ENCODE data around the gene DTNA. TPM values are rescaled to one million over a fixed set of nuclear protein-coding genes. Genes with fewer than 3 reads are reported as not detected.
A peak's percentile ranks its signal among the peaks of the same experiment; 100 is the strongest.
"Not testable (repeated sequence)": the region's sequence is repeated elsewhere in the genome, so short reads cannot be mapped to it uniquely, and the experiment has no call there.

Gene DTNA
- total and polyA plus RNA-seq, 2 donors (not counting 1 experiment from before 2014, with no cell fraction given) = 38.8 to 49.8 TPM

DNA sequence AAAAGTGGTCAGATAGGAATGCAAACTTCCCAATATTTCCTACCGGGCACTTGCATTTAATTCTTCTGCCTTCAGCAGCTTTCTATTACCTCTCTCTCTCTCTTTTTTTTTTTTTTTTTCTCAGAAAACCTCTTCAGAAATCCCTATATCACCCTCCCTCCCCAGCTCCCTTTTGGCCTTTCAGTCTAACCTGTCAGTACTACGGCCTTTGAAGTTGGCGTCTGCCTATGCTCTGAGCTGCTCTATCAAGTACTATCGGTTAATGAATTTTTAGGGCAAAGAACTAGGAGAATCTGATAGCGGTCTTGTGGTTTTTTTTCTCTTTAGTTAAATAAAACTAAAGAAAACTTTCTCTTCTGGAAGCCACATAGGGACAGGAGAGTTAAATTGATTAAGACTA lies 208.8 kb downstream of the DTNA start:
- H3K36me3 ChIP-seq (ENCODE audit: control insufficient read depth, insufficient read depth, low read length) = no peaks in the 10 kb centered on the region
- TF ChIP-seq, protein P1, sequence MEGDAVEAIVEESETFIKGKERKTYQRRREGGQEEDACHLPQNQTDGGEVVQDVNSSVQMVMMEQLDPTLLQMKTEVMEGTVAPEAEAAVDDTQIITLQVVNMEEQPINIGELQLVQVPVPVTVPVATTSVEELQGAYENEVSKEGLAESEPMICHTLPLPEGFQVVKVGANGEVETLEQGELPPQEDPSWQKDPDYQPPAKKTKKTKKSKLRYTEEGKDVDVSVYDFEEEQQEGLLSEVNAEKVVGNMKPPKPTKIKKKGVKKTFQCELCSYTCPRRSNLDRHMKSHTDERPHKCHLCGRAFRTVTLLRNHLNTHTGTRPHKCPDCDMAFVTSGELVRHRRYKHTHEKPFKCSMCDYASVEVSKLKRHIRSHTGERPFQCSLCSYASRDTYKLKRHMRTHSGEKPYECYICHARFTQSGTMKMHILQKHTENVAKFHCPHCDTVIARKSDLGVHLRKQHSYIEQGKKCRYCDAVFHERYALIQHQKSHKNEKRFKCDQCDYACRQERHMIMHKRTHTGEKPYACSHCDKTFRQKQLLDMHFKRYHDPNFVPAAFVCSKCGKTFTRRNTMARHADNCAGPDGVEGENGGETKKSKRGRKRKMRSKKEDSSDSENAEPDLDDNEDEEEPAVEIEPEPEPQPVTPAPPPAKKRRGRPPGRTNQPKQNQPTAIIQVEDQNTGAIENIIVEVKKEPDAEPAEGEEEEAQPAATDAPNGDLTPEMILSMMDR (conservative IDR thresholded peaks at IDR 0.05 in 1 of 2, IDR thresholded peaks at IDR 0.05 in 1 of 2; ENCODE audit: low read depth in 1 of 2, low read length in 2 of 2) = no peak
- TF ChIP-seq EZH2 (IDR thresholded peaks at IDR 0.05; ENCODE audit: low read length, missing control alignments) = no peak

DNA sequence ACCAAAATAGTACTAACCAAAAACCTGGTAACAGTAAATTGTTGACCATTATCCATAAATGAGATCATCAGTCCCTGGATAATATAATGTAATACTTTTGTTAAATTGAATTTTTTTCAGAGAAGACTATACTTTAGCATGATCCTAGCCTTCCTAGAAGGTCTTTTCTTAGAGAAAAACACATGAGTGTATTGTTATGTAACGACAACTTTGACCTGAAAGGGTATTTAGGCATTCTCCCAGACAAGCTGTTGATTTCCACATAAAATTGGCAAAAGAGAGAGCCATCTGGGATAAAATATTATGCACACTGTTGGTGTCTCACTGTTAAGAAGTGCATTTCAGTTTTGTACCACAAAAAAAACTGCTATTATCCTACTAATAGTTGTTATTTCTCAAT lies 211.1 kb downstream of the DTNA start:
- no peaks in the 10 kb centered on the region for H3K4me1 ChIP-seq (ENCODE audit: control insufficient read depth, extremely low read depth, insufficient read depth, low read length)
- H4K20me1 ChIP-seq (ENCODE audit: control insufficient read depth, extremely low read depth, insufficient read depth, low read length) = no peaks in the 10 kb centered on the region
- TF ChIP-seq, protein P1 (conservative IDR thresholded peaks at IDR 0.05 in 1 of 2, IDR thresholded peaks at IDR 0.05 in 1 of 2; ENCODE audit: low read depth in 1 of 2, low read length in 2 of 2) = no peak
- TF ChIP-seq EZH2 (IDR thresholded peaks at IDR 0.05; ENCODE audit: low read length, missing control alignments) = no peak
- no peaks in the 10 kb centered on the region for H3K36me3 ChIP-seq (ENCODE audit: control insufficient read depth, insufficient read depth, low read length)
- H3K4me2 ChIP-seq (ENCODE audit: extremely low read depth, insufficient read depth, low read length) = no peak overlapping the region
- no peak overlapping the region for H3K27ac ChIP-seq (ENCODE audit: insufficient read depth, low read length)
- DNase-seq (ENCODE audit: low read depth in 2 of 2) = no peak
- H2AFZ ChIP-seq (ENCODE audit: low read length) = no peak overlapping the region
- H3K9me3 ChIP-seq (ENCODE audit: control insufficient read depth, insufficient read depth, low read depth, low read length) = no peaks in the 10 kb centered on the region
- no peaks in the 10 kb centered on the region for H3K79me2 ChIP-seq (ENCODE audit: control insufficient read depth, insufficient read depth, low read length)
- H3K4me3 ChIP-seq (replicated peaks in 1 of 4; ENCODE audit: control extremely low read depth in 1 of 4, insufficient read depth in 1 of 4, low read depth in 3 of 4, low read length in 4 of 4) = no peak overlapping the region
- no peaks in the 10 kb centered on the region for H3K27me3 ChIP-seq (ENCODE audit: control insufficient read depth, insufficient read depth, low read length)
- no peak overlapping the region for H3K9ac ChIP-seq (ENCODE audit: insufficient read depth, low read length)

More for the DNA sequence above, 208.8 kb downstream of the DTNA start:
- peaks cover 2% of the 10 kb centered on the region for H3K4me1 ChIP-seq (ENCODE audit: control insufficient read depth, extremely low read depth, insufficient read depth, low read length)
- no peak overlapping the region for H2AFZ ChIP-seq (ENCODE audit: low read length)
- DNase-seq (ENCODE audit: low read depth in 2 of 2) = peak in 1 of 2 donors; percentile 24
- no peaks in the 10 kb centered on the region for H4K20me1 ChIP-seq (ENCODE audit: control insufficient read depth, extremely low read depth, insufficient read depth, low read length)
- H3K4me3 ChIP-seq (replicated peaks in 1 of 4; ENCODE audit: control extremely low read depth in 1 of 4, insufficient read depth in 1 of 4, low read depth in 3 of 4, low read length in 4 of 4) = no peak overlapping the region
- H3K9ac ChIP-seq (ENCODE audit: insufficient read depth, low read length) = no peak overlapping the region
- H3K4me2 ChIP-seq (ENCODE audit: extremely low read depth, insufficient read depth, low read length) = no peak overlapping the region
- H3K9me3 ChIP-seq (ENCODE audit: control insufficient read depth, insufficient read depth, low read depth, low read length) = no peaks in the 10 kb centered on the region
- no peaks in the 10 kb centered on the region for H3K27me3 ChIP-seq (ENCODE audit: control insufficient read depth, insufficient read depth, low read length)
- no peak overlapping the region for H3K27ac ChIP-seq (ENCODE audit: insufficient read depth, low read length)
- H3K79me2 ChIP-seq (ENCODE audit: control insufficient read depth, insufficient read depth, low read length) = no peaks in the 10 kb centered on the region

DNA sequence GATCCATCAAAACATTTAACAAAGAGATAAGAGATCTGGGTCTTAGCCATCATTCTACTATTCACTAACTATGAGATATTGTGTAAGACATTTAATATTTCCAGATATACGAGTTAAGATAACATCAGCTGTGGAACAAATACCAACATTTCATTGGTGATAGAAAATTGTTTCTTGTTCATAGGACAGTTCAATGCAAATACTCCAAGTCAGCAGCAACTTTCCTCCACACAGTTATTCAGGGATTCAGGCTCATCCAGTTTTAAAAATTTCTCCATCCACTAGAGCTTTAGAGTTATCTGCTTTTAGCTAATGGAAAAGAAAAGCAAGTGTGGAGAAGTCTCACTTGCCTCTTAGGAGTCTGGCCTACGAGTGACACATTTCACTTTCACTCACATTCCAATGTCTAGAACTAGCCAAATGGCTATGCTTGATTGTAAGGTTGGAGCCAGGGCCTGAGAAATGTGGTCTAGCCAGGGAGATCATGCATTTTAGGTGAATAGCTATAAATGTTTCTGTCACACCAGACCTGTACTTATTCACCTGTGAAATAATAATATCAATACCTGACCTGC lies 211.8 kb downstream of the DTNA start:
- H3K36me3 ChIP-seq (ENCODE audit: control insufficient read depth, insufficient read depth, low read length) = no peaks in the 10 kb centered on the region
- no peaks in the 10 kb centered on the region for H3K4me1 ChIP-seq (ENCODE audit: control insufficient read depth, extremely low read depth, insufficient read depth, low read length)
- peak in 1 of 2 donors; percentile 18 for DNase-seq (ENCODE audit: low read depth in 2 of 2)
- H3K79me2 ChIP-seq (ENCODE audit: control insufficient read depth, insufficient read depth, low read length) = no peaks in the 10 kb centered on the region
- H3K4me2 ChIP-seq (ENCODE audit: extremely low read depth, insufficient read depth, low read length) = no peak overlapping the region
- no peak for TF ChIP-seq EZH2 (IDR thresholded peaks at IDR 0.05; ENCODE audit: low read length, missing control alignments)
- TF ChIP-seq, protein P1 (conservative IDR thresholded peaks at IDR 0.05 in 1 of 2, IDR thresholded peaks at IDR 0.05 in 1 of 2; ENCODE audit: low read depth in 1 of 2, low read length in 2 of 2) = no peak
- H3K9me3 ChIP-seq (ENCODE audit: control insufficient read depth, insufficient read depth, low read depth, low read length) = no peaks in the 10 kb centered on the region
- H4K20me1 ChIP-seq (ENCODE audit: control insufficient read depth, extremely low read depth, insufficient read depth, low read length) = no peaks in the 10 kb centered on the region
- no peak overlapping the region for H3K27ac ChIP-seq (ENCODE audit: insufficient read depth, low read length)
- H2AFZ ChIP-seq (ENCODE audit: low read length) = no peak overlapping the region
- H3K27me3 ChIP-seq (ENCODE audit: control insufficient read depth, insufficient read depth, low read length) = no peaks in the 10 kb centered on the region
- no peak overlapping the region for H3K9ac ChIP-seq (ENCODE audit: insufficient read depth, low read length)
- H3K4me3 ChIP-seq (replicated peaks in 1 of 4; ENCODE audit: control extremely low read depth in 1 of 4, insufficient read depth in 1 of 4, low read depth in 3 of 4, low read length in 4 of 4) = no peak overlapping the region

DNA sequence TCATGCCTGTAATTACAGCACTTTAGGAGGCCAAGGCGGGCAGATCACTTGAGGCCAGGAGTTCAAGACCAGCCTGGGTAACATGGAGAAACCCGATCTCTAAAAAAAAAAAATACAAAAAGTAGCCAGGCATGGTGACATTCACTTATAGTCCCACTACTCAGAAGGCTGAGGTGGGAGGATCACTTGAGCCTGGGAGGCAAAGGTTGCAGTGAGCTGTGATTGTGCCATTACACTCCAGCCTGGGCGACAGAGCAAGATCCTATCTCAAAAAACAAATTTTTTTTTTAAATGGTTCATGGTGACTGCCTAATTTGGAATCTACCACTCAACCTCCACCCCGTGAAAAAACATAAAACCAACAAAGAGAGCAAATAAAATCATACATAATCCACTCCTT lies 212.5 kb downstream of the DTNA start:
- H3K27me3 ChIP-seq (ENCODE audit: control insufficient read depth, insufficient read depth, low read length); H3K9me3 ChIP-seq (ENCODE audit: control insufficient read depth, insufficient read depth, low read depth, low read length); H3K4me2 ChIP-seq (ENCODE audit: extremely low read depth, insufficient read depth, low read length); H3K27ac ChIP-seq (ENCODE audit: insufficient read depth, low read length); H2AFZ ChIP-seq (ENCODE audit: low read length); H3K4me3 ChIP-seq (replicated peaks in 1 of 4; ENCODE audit: control extremely low read depth in 1 of 4, insufficient read depth in 1 of 4, low read depth in 3 of 4, low read length in 4 of 4); H3K9ac ChIP-seq (ENCODE audit: insufficient read depth, low read length); DNase-seq (ENCODE audit: low read depth in 2 of 2); H3K36me3 ChIP-seq (ENCODE audit: control insufficient read depth, insufficient read depth, low read length); H4K20me1 ChIP-seq (ENCODE audit: control insufficient read depth, extremely low read depth, insufficient read depth, low read length); H3K79me2 ChIP-seq (ENCODE audit: control insufficient read depth, insufficient read depth, low read length); H3K4me1 ChIP-seq (ENCODE audit: control insufficient read depth, extremely low read depth, insufficient read depth, low read length): not testable (repeated sequence)

All from fibroblast of lung (primary cell).